ENCODE measurements around the gene CACNA1G.

GRCh38 chr17:50580646-50581045, 20.1 kb downstream of the CACNA1G start:
- TF ChIP-seq CTCF (IDR thresholded peaks at IDR 0.05), result no peak
- TF ChIP-seq POLR2AphosphoS5 (IDR thresholded peaks at IDR 0.05), result no peak

Measured in breast epithelium (tissue), 3 donors.